A549 treated with ZK216348 at 1 μM for 4 hours (cell line): ENCODE data around the gene TBC1D17. TPM values are rescaled to one million over a fixed set of nuclear protein-coding genes. Genes with fewer than 3 reads are reported as not detected.

Source experiments
- total RNA-seq: library from RNA; stranded (reverse); fragments of 200-300 nt; extraction: Qiagen RNA extraction; gene quantifications from 5 replicates; pipeline ENCODE4 v1.2.3, GENCODE V29; 2022; ENCODE audit warnings: low read depth

TBC1D17 gene
- 16.6 to 25.0 TPM (median 22.9 TPM) in 5 replicates for total RNA-seq

DNA sequence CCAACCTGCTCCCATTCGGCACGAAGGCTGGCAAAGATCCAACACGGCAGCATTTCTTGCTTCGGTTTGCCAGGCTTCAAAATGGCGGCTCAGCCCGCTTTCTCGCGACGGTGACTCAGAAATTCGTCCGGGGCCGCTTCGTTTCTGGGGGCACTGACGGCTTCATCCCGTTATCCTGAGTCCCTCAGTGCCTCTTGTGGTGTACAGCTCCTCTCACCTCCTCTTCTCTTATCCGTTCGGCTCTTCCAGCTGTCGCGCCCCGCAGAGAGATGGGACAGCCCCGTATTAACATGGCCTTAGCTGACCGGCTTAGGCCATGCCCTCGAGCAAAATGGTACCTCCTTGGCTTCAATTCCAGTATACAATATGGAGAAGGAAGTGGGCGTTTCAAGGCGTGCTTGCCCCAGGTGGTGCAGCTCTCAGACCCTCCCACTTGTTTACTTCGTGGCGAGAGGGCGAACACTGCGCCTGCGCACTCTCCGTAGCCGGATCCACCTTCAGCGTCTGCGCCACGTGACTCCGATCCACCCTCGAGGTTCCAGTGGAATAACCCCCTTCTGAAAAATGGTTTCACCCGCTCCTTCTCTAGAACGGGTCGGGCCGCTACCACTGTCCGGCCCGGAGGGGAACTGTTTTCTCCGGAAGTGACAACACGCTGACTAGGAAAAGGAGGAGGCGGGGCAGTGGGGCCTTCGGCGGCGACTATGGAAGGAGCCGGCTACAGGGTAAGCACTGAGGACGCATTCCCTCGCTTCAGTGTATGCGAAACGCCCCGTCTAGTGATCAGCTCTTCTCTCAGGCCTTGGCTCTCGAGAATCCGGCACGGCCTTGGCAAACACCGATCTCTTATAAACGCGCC is at the start of gene TBC1D17, which contains the start of gene AKT1S1:
Gene TBC1D17, plus strand, starts transcription at position 683 of the 859 bp plus-strand sequence. Its CDS starts 22 bp downstream, at position 705.
Gene AKT1S1, minus strand, starts transcription at position 336 of the 859 bp plus-strand sequence. CDS start 4,060 bp downstream, outside the sequence.

DNA sequence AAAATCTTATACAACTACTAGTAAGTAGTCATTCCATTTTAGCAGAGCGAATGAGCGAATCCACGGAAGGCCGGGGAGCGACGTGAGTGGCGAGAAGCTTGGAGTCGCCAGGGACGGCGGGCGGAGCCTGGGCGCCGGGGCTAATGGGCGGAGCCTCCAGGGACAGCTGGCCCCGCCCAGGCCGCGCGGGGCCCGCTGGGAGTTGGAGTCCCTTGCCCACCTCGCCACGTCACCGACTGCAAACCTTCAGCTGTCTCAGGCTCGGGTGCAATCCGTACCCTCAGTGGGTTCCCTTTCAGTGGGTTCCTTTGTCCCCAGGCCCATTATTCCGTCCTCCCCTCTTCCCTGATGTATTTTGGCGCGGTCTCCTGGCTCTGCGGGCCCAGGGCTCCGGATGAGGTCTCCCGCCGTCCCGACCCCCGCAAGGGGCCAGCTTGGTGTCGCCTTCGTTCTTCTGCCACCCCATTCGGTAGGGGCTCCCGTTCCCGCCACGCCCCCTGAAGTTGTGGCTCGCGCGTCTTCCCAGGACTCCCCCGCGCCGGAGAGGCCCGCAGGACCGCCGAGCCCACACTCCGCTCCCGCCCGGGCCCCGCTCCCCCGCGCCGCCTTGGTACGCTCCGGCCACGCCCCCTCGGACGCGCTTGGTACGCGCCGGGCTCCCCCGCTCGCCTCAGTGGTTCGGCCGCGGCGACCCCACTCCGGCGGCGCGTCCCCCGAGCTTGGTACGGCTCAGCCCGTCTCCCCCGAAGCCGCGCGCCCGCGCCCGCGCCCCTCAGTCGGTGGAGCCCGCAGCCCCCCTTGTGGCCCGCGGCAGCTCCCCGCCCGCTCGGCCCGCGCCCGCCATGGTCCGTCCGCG is 26.8 kb upstream of the TBC1D17 start, which contains the start of gene PTOV1:
Gene PTOV1, plus strand, starts transcription at position 673 of the 856 bp plus-strand sequence.

DNA sequence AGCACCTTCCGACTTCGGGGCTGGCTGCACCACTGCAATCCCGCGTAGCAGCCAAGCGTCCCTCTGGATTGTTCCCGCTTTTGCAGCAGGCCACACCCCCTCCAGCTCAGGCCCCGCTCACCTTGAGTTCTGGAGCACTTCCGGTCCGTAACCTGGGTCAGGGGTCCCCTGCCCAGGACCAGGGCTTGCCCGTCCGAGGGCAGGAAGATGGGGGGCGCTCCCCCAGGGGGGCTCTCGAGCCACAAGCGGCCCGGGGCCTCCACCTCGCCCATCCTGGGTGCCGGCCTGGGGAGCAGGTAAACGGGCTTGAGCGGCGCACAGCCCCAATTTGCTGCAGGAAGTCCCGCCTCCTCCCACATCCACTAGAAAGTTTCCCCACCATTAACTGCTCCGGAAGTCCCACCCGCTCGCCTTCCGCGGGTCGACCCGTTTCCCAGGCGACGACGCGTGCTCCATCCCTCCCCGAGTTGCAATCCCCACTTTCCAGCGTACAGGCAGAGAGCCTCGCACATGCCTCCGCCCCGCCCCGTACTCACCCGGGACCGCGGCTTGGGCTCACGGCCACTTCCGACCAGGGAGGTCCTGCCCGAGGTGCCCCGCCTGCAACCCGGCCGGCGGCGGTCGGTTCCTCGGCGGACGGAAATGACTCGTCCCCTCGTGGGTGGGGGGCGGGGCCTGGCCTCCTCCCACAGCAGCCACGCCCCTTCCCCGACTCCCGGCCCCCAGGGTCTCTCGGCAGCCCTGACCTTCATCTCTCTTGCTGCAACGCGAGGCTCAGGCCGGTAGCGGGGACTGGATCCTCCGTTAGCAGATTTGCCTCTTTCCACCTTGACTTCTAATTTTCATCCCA is 10.3 kb upstream of the TBC1D17 start, which contains the start of gene PNKP:
Gene PNKP, minus strand, starts transcription at position 644 of the 850 bp plus-strand sequence. Its CDS starts 372 bp downstream, at position 272.

DNA sequence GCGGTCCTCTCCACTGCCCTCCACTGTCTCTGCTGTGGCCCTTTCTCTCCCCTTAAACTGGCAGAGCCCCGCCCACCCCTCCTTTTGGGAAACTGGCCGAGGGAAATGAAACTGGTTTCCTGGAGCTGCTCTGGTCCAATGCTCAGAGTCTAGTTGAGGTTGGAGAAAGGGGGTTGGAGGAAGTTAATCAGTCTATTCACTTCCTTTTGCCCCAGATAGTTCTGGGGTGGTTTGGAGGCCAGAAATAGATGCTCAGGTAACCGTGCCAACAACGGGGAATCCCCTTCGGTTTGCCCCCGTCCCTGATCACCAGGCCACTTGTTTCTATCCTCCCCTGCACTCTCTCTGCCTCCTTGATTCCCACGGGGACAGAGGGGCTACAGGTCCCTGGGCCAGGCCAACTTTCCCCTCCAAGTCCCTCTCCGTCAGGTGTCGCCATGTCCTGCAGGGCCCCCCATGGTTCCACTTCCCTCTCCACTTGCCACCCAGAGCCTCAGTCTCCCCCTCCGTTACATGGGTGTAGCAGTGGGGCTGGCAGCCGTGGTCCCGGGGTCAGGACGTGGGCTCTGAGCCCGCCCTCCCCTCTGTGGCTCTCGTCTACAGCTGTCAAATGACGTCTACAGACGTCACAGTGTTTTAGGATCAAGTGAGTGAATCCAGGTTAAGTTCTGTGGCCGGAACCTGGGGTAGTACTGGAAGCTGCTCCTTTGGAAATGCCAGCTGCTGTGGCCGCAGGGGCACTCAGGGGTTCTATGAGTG is 19.5 kb downstream of the TBC1D17 start, which contains the start of gene IL4I1:
Gene IL4I1, minus strand, starts transcription at position 25 of the 759 bp plus-strand sequence. CDS start 727 bp downstream, outside the sequence.

DNA sequence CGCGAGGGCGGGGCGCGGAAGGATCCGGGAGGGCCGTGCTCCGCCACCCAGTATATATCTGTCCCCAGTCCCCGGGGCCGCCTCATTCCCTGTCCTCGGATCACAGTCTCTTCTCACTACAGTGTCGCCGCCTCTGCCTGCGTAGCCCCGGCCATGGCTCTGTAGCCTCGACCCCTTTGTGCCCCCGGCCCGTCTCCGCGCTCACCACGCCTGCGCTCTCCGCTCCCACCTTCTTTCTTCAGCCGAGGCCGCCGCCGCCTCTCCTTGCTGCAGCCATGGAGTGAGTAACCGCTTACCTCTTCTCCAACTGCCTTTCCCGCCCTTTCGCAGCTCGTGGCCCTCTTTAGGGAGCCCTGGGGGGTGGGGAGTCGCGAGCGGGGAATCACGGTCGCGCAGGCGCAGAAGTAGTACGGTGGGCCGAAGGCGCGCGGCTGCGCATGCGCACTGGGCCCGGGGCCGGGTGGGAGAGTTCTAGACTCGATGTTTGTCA is 51.7 kb downstream of the TBC1D17 start, which contains the start of the genes ATF5 and NUP62:
Gene ATF5, plus strand, starts transcription at position 85 of the 490 bp plus-strand sequence. CDS start 1,646 bp downstream, outside the sequence.
Gene NUP62, minus strand, starts transcription at position 384 of the 490 bp plus-strand sequence. CDS start 19,697 bp downstream, outside the sequence.

Other genes starting within 250 kb of the TBC1D17 start
- gene RRAS, start 237.6 kb upstream of the TBC1D17 start, total RNA-seq = 70.1 to 151 TPM (median 135 TPM) in 5 replicates
- gene SCAF1, start 235.5 kb upstream of the TBC1D17 start, total RNA-seq = 32.3 to 79.6 TPM (median 75.1 TPM) in 5 replicates
- gene IRF3, start 211.8 kb upstream of the TBC1D17 start, total RNA-seq = 69.2 to 108 TPM (median 102 TPM) in 5 replicates
- gene BCL2L12, start 211.8 kb upstream of the TBC1D17 start, total RNA-seq = 49.1 to 71.5 TPM (median 65.4 TPM) in 5 replicates
- gene PRMT1, start 200.4 kb upstream of the TBC1D17 start, total RNA-seq = 329 to 426 TPM (median 425 TPM) in 5 replicates
- 2.7 to 6.9 TPM (median 5.7 TPM) in 5 replicates for gene ADM5, start 188.1 kb upstream of the TBC1D17 start, total RNA-seq
- gene CPT1C, start 186.6 kb upstream of the TBC1D17 start, total RNA-seq = 11.4 to 14.4 TPM (median 13.4 TPM) in 5 replicates
- gene TSKS, start 114.4 kb upstream of the TBC1D17 start, total RNA-seq = not detected in 5 replicates
- 31.7 to 63.3 TPM (median 57.1 TPM) in 5 replicates for gene AP2A1, start 110.7 kb upstream of the TBC1D17 start, total RNA-seq
- gene FUZ, start 64.4 kb upstream of the TBC1D17 start, total RNA-seq = 9.3 to 17.9 TPM (median 15.0 TPM) in 5 replicates
- 39.7 to 74.7 TPM (median 67.0 TPM) in 5 replicates for gene MED25, start 59.4 kb upstream of the TBC1D17 start, total RNA-seq
- gene PTOV1, start 26.5 kb upstream of the TBC1D17 start, total RNA-seq = 98.8 to 160 TPM (median 149 TPM) in 5 replicates
- gene PNKP, start 10.1 kb upstream of the TBC1D17 start, total RNA-seq = 30.8 to 60.9 TPM (median 51.4 TPM) in 5 replicates
- 64.4 to 121 TPM (median 114 TPM) in 5 replicates for gene AKT1S1, start 347 bp upstream of the TBC1D17 start, total RNA-seq
- 0.19 to 0.88 TPM (median 0.64 TPM) in 5 replicates for gene IL4I1, start 19.2 kb downstream of the TBC1D17 start, total RNA-seq
- gene ATF5, start 51.5 kb downstream of the TBC1D17 start, total RNA-seq = 40.4 to 59.5 TPM (median 52.8 TPM) in 5 replicates
- 60.3 to 101 TPM (median 94.7 TPM) in 5 replicates for gene NUP62, start 51.8 kb downstream of the TBC1D17 start, total RNA-seq
- 0.08 TPM in 1 of 5 replicates, not detected in the others for gene SIGLEC11, start 83.5 kb downstream of the TBC1D17 start, total RNA-seq
- 33.0 to 41.1 TPM (median 38.8 TPM) in 5 replicates for gene VRK3, start 147.7 kb downstream of the TBC1D17 start, total RNA-seq
- gene ZNF473, start 148.3 kb downstream of the TBC1D17 start, total RNA-seq = 7.7 to 12.9 TPM (median 10.6 TPM) in 5 replicates